GM11168 (cell line): Measurements from ENCODE around the gene ESRRG.

Experiments used
- in situ Hi-C: fragments of 300-500 bp; cut with MboI; formaldehyde crosslinking; loops from one replicate; pipeline ENCODE4 v1.12.0; 2022; ENCODE audit warnings: low sequenced_read_pairs; ENCODE audit not compliant: unreplicated experiment

ESRRG gene

GRCh38 chr1:216587715-216588114 lies 135.5 kb downstream of the ESRRG start:
- in situ Hi-C loops, result no loop called here

GRCh38 chr1:216582151-216582550 lies 141.1 kb downstream of the ESRRG start:
- in situ Hi-C loops, result no loop called here

GRCh38 chr1:216580538-216581057 lies 142.6 kb downstream of the ESRRG start:
- in situ Hi-C loops, result no loop called here

GRCh38 chr1:216576234-216576937 lies 146.8 kb downstream of the ESRRG start:
- in situ Hi-C loops, result no loop called here

GRCh38 chr1:216566641-216567205 lies 156.5 kb downstream of the ESRRG start:
- in situ Hi-C loops, result no loop called here

GRCh38 chr1:216563087-216563486 lies 160.1 kb downstream of the ESRRG start:
- in situ Hi-C loops, result no loop called here

- in situ Hi-C loops, result no loop called here
These were observed 160.8 kb downstream of the ESRRG start for GRCh38 chr1:216562383-216562782.

- in situ Hi-C loops, result no loop called here
These were observed 162.7 kb downstream of the ESRRG start for GRCh38 chr1:216560527-216560926.

- in situ Hi-C loops, result no loop called here
These were observed 163.9 kb downstream of the ESRRG start for GRCh38 chr1:216559359-216559758.

- in situ Hi-C loops, result no loop called here
These were observed 167.6 kb downstream of the ESRRG start for GRCh38 chr1:216555653-216556052.

GRCh38 chr1:216554934-216555333 lies 168.3 kb downstream of the ESRRG start:
- in situ Hi-C loops, result no loop called here

GRCh38 chr1:216553766-216554165 lies 169.5 kb downstream of the ESRRG start:
- in situ Hi-C loops, result no loop called here

- in situ Hi-C loops, result no loop called here
These were observed 170.2 kb downstream of the ESRRG start for GRCh38 chr1:216553040-216553439.

- in situ Hi-C loops, result no loop called here
These were observed 173.4 kb downstream of the ESRRG start for GRCh38 chr1:216549796-216550195.

- in situ Hi-C loops, result no loop called here
These were observed 180.5 kb downstream of the ESRRG start for GRCh38 chr1:216542741-216543140.

GRCh38 chr1:216542263-216542662 lies 181.0 kb downstream of the ESRRG start:
- in situ Hi-C loops, result no loop called here

GRCh38 chr1:216535751-216536150 lies 187.5 kb downstream of the ESRRG start:
- in situ Hi-C loops, result no loop called here

- in situ Hi-C loops, result no loop called here
These were observed 188.2 kb downstream of the ESRRG start for GRCh38 chr1:216535059-216535458.

GRCh38 chr1:216533776-216534175 lies 189.5 kb downstream of the ESRRG start:
- in situ Hi-C loops, result no loop called here

- in situ Hi-C loops, result no loop called here
These were observed 190.9 kb downstream of the ESRRG start for GRCh38 chr1:216532251-216532798.
